Muscle of back (tissue), 11 donors: Measurements from ENCODE around the gene APBB2. TPM values are rescaled to one million over a fixed set of nuclear protein-coding genes. Genes with fewer than 3 reads are reported as not detected.
"Not testable (repeated sequence)": the region's sequence is repeated elsewhere in the genome, so short reads cannot be mapped to it uniquely, and the experiment has no call there.

ENCODE experiments used
- DNase-seq, 3 donors: peaks; one replicate each; pipeline versions ENCODE4 v3.0.0 to v3.0.0-alpha.2; 2013
- polyA plus RNA-seq, 10 donors: library from polyadenylated mRNA; unstranded; fragments of 120-200 nt; gene quantifications; one replicate each; pipeline ENCODE4 v1.2.1, GENCODE V29; 2013; ENCODE audit not compliant: insufficient read length in 10 of 10

Gene APBB2
- polyA plus RNA-seq, 10 donors: 29.5 to 55.5 (median 44.6) TPM

- no peak for DNase-seq
Observed at GRCh38 chr4:40832175-40832574, 382.2 kb downstream of the APBB2 start.

- DNase-seq: no peak
Observed at GRCh38 chr4:40831146-40831907, 383.0 kb downstream of the APBB2 start.

- DNase-seq: no peak
Observed at GRCh38 chr4:40829586-40829985, 384.8 kb downstream of the APBB2 start.

GRCh38 chr4:40828661-40829060 lies 385.7 kb downstream of the APBB2 start:
- no peak for DNase-seq

GRCh38 chr4:40827758-40828157 lies 386.6 kb downstream of the APBB2 start:
- no peak for DNase-seq

- no peak for DNase-seq
Observed at GRCh38 chr4:40826821-40827220, 387.5 kb downstream of the APBB2 start.

- no peak for DNase-seq
Observed at GRCh38 chr4:40825014-40825838, 389.1 kb downstream of the APBB2 start.

GRCh38 chr4:40822420-40823166 lies 391.7 kb downstream of the APBB2 start:
- no peak for DNase-seq

GRCh38 chr4:40820101-40820500 lies 394.2 kb downstream of the APBB2 start:
- DNase-seq: no peak

- not testable (repeated sequence) for DNase-seq
Observed at GRCh38 chr4:40817157-40817556, 397.2 kb downstream of the APBB2 start.

- DNase-seq: no peak
Observed at GRCh38 chr4:40812856-40813255, 401.5 kb downstream of the APBB2 start.

- DNase-seq: no peak
Observed at GRCh38 chr4:40812386-40812785, 402.0 kb downstream of the APBB2 start.

GRCh38 chr4:40811956-40812355 lies 402.4 kb downstream of the APBB2 start:
- no peak for DNase-seq

GRCh38 chr4:40808926-40809457 lies 405.4 kb downstream of the APBB2 start:
- DNase-seq: no peak

GRCh38 chr4:40804598-40804997 lies 409.7 kb downstream of the APBB2 start:
- DNase-seq: no peak

GRCh38 chr4:40800064-40800463 lies 414.3 kb downstream of the APBB2 start:
- no peak for DNase-seq

- DNase-seq: no peak
Observed at GRCh38 chr4:40789771-40790170, 424.6 kb downstream of the APBB2 start.

- DNase-seq: no peak
Observed at GRCh38 chr4:40789031-40789430, 425.3 kb downstream of the APBB2 start.

- DNase-seq: no peak
Observed at GRCh38 chr4:40788331-40788730, 426.0 kb downstream of the APBB2 start.

- DNase-seq: no peak
Observed at GRCh38 chr4:40785727-40786126, 428.6 kb downstream of the APBB2 start.

- no peak for DNase-seq
Observed at GRCh38 chr4:40782876-40783275, 431.5 kb downstream of the APBB2 start.

GRCh38 chr4:40778090-40778489 lies 436.3 kb downstream of the APBB2 start:
- DNase-seq: no peak
